Tibial artery (tissue), 4 donors: ENCODE measurements around the gene KAT7.
A peak's percentile ranks its signal among the peaks of the same experiment; 100 is the strongest.

ENCODE experiments used
- DNase-seq, 2 donors: peaks; one replicate each; pipeline ENCODE4 v3.0.0-alpha.2; 2019
- H3K27ac ChIP-seq, 2 donors: fragments of 200-600 bp; sonication (generic) in 1 of 2; 1 replicate in 1 of 2; 2 replicates in 1 of 2; pipeline ENCODE4 v1.5.1; 2018 to 2019; ENCODE audit warnings: mild to moderate bottlenecking in 1 of 2
- H3K27me3 ChIP-seq, 2 donors: fragments of 200-600 bp; sonication (generic) in 1 of 2; one replicate each; pipeline versions ENCODE4 v1.5.1 to v1.6.0; 2016 to 2019
- H3K36me3 ChIP-seq, 3 donors: fragments of 200-600 bp; sonication (generic) in 2 of 3; one replicate each; pipeline ENCODE4 v1.5.1; 2016 to 2019; ENCODE audit warnings: mild to moderate bottlenecking in 2 of 3
- H3K4me1 ChIP-seq, 4 donors: fragments of 200-600 bp; sonication (generic) in 2 of 4; 1 replicate in 3 of 4; 2 replicates in 1 of 4; pipeline ENCODE4 v1.5.1; 2016 to 2019
- H3K4me3 ChIP-seq, 2 donors: fragments of 200-600 bp; sonication (generic) in 1 of 2; 1 replicate in 1 of 2; 2 replicates in 1 of 2; pipeline ENCODE4 v1.5.1; 2018 to 2019; ENCODE audit warnings: mild to moderate bottlenecking in 2 of 2
- H3K9me3 ChIP-seq, 3 donors: fragments of 200-600 bp; sonication (generic) in 1 of 3; one replicate each; pipeline ENCODE4 v1.5.1; 2016 to 2019
- CTCF ChIP-seq, 2 experiments: fragments of 200-600 bp in 1 of 2; fragments of 450-650 bp in 1 of 2; IDR thresholded peaks; one replicate each; pipeline ENCODE4 v1.5.1; 2017 to 2019; ENCODE audit warnings: antibody characterized with exemption in 2 of 2, mild to moderate bottlenecking in 1 of 2, moderate library complexity in 1 of 2
- intact Hi-C: fragments of 100-400 bp; cut with DNase I; formaldehyde crosslinking; loops from one replicate; pipeline ENCODE4 v1.15.0; 2023; ENCODE audit warnings: low total_unique reads

Gene KAT7

GRCh38 chr17:49783071-49783715 lies 5.3 kb upstream of the KAT7 start:
- H3K9me3 ChIP-seq, result no peaks in the 10 kb centered on the region
- H3K4me3 ChIP-seq, result no peak overlapping the region
- H3K27ac ChIP-seq, result peak overlapping the region; percentile 77 to 78
- peaks cover 0 to 59% (median 41%) of the 10 kb centered on the region in 4 donors for H3K4me1 ChIP-seq
- TF ChIP-seq CTCF (IDR thresholded peaks at IDR 0.05), result no peak
- intact Hi-C loops, result no loop called here
- DNase-seq, result peak; percentile 28 to 86
- no peaks in the 10 kb centered on the region for H3K27me3 ChIP-seq
- H3K36me3 ChIP-seq, result no peaks in the 10 kb centered on the region

- Histone ChIP-seq H3K27ac (peak overlapping the region; percentile 77 to 78), H3K27me3 (no peaks in the 10 kb centered on the region), H3K36me3 (no peaks in the 10 kb centered on the region), H3K4me3 (no peak overlapping the region), H3K9me3 (no peaks in the 10 kb centered on the region), H3K4me1 (peaks cover 0 to 53% (median 39%) of the 10 kb centered on the region in 4 donors)
- DNase-seq, result no peak
- no peak for TF ChIP-seq CTCF (IDR thresholded peaks at IDR 0.05)
- intact Hi-C loops, result no loop called here
Observed at GRCh38 chr17:49783791-49784190, 4.7 kb upstream of the KAT7 start.

GRCh38 chr17:49784636-49785035 lies 3.8 kb upstream of the KAT7 start:
- TF ChIP-seq CTCF (IDR thresholded peaks at IDR 0.05), result no peak
- no peak overlapping the region for H3K4me3 ChIP-seq
- H3K36me3 ChIP-seq, result no peaks in the 10 kb centered on the region
- peaks cover 0 to 49% (median 34%) of the 10 kb centered on the region in 4 donors for H3K4me1 ChIP-seq
- no peaks in the 10 kb centered on the region for H3K27me3 ChIP-seq
- H3K27ac ChIP-seq, result peak overlapping the region; percentile 77 to 78
- intact Hi-C loops, result no loop called here
- no peaks in the 10 kb centered on the region for H3K9me3 ChIP-seq
- DNase-seq, result no peak

GRCh38 chr17:49787884-49788477 lies 500 bp upstream of the KAT7 start:
- Histone ChIP-seq H3K27me3 (no peaks in the 10 kb centered on the region), H3K4me3 (peak overlapping the region; percentile 71 to 76), H3K36me3 (peaks cover 6 to 14% (median 12%) of the 10 kb centered on the region in 3 donors), H3K4me1 (peaks cover 0 to 63% (median 50%) of the 10 kb centered on the region in 4 donors), H3K27ac (peak overlapping the region; percentile 93 to 94), H3K9me3 (no peaks in the 10 kb centered on the region)
- intact Hi-C loops, result no loop called here
- DNase-seq, result peak in 1 of 2 donors; percentile 22
- no peak for TF ChIP-seq CTCF (IDR thresholded peaks at IDR 0.05)

- H3K4me1 ChIP-seq, result peaks cover 0 to 62% (median 41%) of the 10 kb centered on the region in 4 donors
- DNase-seq, result no peak
- TF ChIP-seq CTCF (IDR thresholded peaks at IDR 0.05), result no peak
- peak overlapping the region; percentile 63 to 93 for H3K27ac ChIP-seq
- H3K9me3 ChIP-seq, result no peaks in the 10 kb centered on the region
- H3K4me3 ChIP-seq, result peak overlapping the region; percentile 71 to 76
- intact Hi-C loops, result no loop called here
- no peaks in the 10 kb centered on the region for H3K27me3 ChIP-seq
- H3K36me3 ChIP-seq, result peaks cover 6 to 27% (median 25%) of the 10 kb centered on the region in 3 donors
Observed at GRCh38 chr17:49789243-49789578, 730 bp downstream of the KAT7 start.
